GM19025 (cell line): ENCODE measurements around the gene PLXNA4.

Experiments used
- ATAC-seq: cut with Tn5 transposase; IDR thresholded peaks from one replicate; pipeline ENCODE4 v1.9.1; 2021; ENCODE audit warnings: mild to moderate bottlenecking, low read depth, moderate library complexity; ENCODE audit not compliant: unreplicated experiment

PLXNA4 gene

DNA sequence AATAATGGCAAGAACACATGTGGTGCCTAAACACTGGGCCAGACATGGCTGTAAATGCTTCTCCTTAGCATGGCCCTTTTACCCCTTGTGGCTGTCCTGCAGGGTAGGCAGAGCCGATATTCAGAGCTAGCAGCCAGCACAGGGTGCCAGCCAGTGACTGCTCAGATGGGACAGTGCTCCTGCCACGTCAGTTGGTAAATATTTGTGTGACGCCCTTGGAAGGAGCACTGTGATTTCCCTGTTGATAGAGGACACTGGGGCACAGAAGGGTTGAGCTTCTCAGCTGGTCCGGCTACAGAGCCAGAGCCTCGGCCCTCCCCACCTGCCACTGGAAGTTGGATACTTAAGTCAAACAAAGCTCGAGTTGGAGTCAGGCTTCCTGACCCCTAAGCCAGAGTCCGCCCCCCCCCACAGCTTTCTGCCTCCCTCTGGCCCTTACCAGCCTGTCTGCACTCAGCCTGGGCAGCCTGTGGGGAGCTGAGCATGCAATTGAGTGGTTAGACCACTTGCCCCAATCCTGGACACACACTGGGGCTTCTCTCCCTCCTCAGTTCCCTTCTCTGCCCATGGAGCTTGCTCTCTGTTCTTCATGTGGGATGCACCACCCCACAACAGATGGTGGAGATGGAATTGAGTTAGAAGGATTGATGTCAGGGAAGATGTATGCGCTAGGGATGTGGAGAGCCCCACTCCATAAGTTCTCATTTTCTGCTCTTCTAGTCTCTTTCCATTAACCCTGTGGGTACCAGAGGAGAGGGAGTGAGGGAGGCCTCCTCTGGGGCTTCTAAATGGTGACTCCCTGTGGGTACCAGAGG is 350.8 kb downstream of the PLXNA4 start:
- no peak for ATAC-seq

DNA sequence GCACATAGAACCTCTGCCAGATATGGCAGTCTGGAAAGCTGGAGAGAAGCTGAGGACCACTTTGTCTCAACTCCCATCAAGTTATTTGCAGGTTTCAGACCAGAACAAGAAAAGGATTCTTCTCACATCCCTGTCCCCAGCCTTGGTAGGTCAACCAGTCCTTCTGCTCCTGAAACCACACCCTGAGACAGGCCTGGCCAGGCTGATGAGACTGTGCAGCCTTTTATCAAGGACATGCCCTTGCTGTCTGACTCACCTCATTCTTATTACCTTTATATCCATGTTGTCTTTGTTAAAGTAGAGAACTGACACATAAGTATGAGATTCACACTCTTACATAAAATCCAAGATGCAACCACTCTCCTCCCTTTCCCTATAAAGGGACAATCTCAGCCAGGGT is 354.9 kb downstream of the PLXNA4 start:
- no peak for ATAC-seq

DNA sequence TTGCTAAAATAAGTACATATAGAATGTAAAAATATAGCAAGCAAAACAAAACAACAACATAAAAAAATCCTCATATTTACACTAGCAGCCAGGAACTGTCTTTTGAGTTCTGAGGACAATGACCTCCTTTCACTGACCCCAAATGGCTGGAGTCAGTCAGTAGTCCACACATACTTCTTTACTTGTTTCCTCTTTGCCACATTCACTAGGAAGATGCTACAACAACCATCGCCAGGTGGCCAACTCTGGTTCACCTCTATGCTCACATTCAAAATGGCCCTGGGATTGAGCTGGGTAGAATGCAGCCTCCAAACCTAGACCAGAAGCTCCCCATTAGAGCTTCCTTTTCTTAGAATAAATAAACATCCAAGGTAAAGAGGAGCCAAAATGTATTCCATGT is 356.2 kb downstream of the PLXNA4 start:
- no peak for ATAC-seq

DNA sequence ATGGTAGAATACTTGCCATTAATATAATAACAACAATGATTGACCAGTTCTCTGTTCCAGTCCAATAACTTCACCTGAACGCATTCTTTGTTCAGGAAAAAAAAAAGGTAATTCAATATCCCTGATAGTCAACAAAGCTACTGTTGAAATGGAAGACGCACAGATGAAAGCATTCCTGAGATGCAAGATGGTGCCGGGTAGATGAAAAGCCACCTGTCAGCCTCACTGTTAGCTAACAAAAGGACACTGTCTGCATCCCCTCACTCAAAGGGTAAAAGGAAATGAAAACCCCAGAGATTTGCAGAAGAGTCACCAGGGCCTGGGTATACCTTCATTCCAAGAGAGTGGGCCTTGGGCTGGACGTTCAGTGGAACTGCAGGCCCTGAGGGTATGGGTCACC is 357.4 kb downstream of the PLXNA4 start:
- ATAC-seq, result no peak

DNA sequence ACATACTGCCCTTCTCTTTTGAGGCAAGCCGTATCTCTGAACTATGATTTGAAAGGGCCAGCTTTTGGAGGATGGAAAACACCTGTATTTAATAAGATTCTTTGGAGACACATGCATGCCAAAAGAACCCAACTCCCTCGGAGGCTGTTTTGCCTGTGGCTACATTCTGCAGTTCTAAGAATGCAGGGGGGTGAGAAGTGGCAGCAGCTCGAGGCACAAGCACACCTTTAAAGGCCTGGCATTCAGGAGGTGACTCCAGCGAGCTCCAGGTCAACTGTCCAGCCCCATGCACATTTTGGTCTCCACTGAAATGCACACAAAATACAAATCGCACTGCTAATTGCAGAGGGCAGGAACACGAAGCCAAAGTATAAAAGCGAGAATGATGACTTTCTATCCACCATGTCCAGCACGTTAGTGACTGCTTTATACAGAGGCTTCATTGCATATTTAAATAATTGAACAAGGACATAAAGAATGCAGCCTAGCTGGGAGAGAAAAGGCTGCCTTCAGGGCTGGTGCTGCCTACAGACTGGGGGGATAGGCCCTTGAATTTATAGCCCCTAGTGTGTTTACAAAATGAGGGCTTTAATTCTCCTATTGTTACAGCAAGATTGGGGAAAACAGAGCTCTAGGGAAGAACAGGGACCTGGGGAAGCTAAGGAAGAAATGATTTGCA is 359.3 kb downstream of the PLXNA4 start:
- no peak for ATAC-seq

DNA sequence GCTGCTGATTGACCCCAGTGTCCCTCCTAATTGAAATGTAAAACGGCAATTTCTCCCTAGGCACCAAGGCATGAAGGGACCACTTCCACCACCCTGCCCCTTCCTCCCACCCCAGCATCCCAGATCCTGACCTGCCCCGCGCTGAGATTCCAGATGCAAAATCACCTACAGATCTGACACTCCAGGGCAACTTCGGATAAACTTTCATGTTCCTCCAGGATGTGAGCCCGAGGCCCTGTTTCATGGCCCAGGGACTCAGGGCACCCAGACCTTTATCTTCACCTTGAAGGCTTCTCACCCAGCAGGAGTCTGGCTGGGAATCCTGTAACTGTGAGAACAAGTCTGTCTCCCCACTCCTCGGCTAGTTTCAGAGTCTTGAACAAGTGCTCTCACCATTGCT is 361.8 kb downstream of the PLXNA4 start:
- no peak for ATAC-seq

DNA sequence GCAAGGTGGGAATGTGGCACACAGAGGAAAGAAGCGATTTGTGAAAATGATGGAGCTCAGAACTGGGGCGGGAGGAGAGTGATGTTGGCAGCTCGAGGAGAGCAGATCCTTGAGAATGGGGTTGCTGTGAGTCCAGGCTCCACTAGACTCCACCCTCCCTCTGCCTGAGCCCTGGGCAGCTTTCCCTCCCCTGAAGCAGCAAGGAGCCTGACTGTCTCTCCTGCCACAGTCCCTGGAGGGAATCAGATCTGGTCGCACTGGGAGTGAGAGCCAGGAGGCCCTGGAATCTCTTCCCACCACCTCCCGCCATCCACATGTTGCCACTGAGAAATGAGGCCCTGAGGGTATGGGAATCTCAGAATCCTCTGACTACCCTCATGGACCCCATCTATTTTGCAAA is 362.7 kb downstream of the PLXNA4 start:
- no peak for ATAC-seq

DNA sequence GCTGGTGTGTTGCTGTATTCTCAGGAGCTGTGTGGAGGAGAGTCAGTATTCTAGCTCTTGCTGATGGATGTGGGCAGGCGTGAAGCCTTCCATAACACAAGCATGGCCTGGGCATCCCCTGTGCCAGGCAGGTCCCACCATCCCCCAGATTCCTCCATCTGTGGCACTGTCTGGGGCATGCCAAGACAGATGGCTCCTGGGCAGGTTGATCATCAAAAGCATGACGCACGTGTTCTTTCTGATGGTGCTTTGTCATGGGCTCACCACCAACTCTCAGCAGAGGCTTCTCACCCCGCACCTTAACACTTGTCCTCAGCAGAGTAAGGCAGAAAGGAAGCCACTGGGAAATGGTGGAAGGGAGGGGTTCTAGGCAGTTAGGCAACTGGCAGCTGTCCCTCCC is 364.3 kb downstream of the PLXNA4 start:
- ATAC-seq, result no peak

DNA sequence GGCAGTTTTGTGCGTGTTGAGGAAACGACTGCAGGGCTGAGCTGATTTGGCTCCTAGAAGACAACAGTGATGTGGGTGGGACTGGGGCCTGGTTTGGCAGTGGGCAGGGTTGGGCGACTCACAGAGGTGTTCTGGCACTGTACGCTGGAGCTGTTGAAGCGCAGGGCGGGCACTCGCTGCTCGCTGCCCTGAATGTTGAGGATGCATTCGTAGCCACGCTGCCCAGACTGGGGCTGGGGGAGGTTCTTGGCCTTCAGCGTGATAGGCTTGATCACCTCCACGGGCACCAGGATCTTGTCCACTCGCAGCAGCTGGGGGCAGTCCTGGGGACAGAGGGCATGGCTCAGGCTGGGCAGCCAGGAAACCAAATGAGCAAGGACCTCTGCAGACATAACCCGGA is 365.4 kb downstream of the PLXNA4 start:
- no peak for ATAC-seq

DNA sequence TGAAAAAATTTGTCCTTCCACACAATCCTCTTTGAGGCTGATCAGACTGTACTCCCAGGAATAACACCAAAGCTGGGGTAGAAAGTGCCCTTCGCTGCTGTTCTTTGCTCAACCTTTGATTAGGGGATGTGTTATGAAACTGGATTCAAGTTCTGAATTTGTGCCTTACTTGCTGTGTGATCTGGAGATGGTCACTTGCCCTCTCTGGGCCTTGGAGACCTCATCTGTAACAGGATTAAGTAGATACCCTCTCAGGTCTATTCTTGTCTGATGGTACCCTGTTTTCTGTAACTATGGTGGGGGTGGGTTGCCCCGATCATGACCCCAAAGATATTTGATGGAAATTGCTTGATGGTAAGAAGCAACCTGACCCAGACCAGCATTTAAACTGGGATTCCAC is 368.5 kb downstream of the PLXNA4 start:
- no peak for ATAC-seq

DNA sequence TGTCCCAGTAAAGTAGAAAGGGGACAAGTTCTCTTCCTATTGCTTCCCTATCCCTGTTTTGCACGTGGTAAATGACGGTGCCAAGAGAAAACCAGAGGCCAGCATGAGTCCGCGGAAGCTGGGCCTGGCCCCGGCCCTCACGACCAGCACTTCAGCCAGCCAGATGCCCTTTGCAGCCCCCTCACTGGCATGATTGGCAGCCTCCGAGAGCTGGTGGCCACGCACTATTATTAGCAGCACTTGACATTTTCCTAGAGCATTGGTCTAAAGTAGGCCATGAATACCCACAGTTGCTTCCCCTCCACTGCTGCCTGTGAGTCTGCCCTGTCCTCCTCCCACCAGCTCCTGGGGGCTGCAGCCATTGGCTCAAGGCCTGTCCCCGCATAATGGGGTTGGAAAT is 369.1 kb downstream of the PLXNA4 start:
- ATAC-seq, result no peak

DNA sequence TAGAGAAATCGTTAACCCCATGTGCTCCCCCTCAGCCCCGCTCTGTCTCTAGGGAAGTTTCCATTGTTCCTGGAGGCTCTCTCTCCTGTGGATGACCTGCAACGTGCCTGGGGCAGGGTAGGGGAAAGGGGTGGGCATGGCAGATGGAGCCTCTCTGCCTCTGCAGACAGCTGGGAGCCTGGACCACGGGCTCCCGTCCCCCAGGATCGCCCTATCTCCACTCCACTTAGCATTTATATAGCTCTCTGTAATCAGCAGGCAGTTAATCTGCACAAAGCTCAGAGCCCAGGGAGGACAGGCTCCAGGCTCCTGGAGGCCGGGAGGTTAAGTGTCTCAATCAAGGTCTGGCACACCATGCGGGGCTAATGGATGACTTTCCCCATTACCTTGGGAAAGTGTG is 369.7 kb downstream of the PLXNA4 start:
- no peak for ATAC-seq

DNA sequence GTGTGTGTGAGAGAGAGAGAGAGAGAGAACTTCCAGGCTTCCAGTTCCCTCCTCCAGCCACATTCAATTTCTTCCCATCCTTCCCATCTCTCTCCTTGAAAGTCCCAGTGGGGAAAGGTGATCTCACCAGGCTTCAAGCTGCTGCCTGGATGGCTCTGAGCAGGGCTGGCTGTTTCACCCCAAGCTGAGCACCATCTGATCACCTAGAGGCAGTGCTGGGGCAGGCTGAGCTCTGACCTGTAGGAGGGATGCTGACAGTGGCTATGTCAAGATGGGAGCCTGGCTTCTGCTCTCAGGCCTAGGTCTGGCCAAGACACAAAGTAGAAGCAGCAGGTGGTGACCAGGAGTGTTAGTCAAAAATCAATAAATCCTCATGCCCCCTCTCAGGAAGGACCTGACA is 370.8 kb downstream of the PLXNA4 start:
- ATAC-seq, result no peak

DNA sequence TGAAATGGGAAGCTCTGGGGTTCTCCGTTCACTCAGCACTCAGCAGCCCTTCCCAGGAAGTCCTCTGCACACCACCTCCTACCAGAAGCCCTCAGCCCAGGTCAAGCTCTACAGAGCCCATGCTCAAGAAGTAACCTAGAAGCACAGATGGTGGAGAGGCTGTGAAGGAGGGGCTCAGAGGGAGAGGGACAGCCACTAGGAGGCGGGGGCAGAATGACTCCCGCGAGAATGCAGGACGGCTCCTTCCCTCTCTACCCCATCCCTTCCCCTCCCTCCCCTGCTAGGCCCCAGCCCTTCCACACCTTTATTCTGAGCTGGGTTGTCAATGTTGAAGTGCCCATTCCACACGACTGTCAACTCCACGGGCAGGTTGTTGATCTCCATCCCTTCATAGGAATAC is 373.2 kb downstream of the PLXNA4 start:
- no peak for ATAC-seq

DNA sequence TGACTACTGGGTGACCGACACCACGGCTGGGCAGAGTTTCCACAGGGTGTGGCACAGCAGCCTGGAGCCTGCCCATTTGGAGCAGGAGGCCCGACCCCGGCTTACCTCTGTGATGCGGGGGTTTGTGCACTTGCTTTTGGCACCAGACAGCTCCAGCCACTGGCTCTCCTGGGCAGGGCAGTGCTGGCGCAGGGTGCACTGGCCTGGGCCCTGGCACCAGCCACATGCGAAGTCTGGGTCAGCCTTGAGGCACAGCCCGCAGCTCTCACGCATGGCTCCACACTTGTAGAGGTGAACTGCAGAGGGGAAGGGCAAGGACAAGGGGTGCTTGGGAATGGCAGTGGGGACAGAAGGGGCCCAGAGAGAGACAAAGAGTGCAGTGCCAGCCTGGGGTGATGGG is 373.7 kb downstream of the PLXNA4 start:
- no peak for ATAC-seq

DNA sequence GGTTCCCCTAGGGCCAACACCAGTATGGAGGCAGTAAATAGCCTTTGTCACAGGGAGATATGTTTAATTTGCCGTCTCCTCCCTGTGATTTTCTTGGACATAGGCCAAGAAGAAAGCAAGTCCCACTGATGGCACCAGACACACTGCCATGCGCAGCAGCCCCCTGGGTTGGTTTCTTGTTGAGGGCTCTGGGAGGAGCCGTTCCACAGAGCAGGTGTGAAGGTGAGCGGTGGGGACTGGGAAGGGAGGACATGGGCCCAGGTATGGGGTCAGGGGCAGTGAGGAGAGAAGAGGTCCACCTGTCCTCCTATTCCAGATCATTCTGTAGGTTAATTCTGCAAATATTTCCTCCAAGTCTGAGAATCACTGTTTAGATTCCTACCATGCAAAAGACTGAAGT is 376.1 kb downstream of the PLXNA4 start:
- ATAC-seq, result no peak

DNA sequence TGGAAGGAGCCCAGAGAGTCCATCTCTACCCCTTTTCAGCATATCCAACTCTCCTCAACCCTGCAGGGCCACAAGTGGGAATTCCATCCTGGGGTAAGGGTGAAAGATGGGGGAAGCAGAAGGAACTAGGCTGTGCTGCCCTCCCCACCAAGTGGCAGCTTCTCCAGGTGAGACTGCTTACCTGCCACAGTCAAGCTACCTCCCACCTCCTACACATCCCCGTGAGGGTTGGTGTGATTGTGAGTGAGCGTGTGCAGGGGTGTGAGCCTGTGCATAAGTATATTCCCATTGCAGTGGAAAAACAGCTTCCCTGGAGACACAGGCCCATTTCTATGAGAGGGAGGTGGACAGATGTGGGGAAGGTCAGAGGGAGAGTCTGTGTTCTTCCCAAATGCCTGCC is 376.6 kb downstream of the PLXNA4 start:
- no peak for ATAC-seq

DNA sequence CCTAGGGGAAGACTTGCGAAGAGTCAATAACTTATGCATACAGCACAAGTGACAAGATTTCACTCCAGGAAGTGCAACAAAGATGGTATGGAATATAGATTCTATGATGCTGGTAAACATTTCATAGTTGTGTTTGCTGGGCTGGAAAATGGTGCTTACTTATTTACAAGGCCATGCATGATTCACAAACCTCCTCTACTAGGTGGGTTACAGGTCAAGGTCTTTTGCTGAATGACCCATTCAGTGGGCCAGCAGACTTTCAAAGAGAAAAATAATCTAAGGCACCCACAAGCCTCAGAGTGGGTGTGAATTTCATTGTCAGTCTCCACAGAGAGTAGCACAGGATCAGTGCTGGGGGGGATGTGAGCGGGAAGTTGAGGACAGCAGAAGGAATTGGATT is 378.5 kb downstream of the PLXNA4 start:
- no peak for ATAC-seq

DNA sequence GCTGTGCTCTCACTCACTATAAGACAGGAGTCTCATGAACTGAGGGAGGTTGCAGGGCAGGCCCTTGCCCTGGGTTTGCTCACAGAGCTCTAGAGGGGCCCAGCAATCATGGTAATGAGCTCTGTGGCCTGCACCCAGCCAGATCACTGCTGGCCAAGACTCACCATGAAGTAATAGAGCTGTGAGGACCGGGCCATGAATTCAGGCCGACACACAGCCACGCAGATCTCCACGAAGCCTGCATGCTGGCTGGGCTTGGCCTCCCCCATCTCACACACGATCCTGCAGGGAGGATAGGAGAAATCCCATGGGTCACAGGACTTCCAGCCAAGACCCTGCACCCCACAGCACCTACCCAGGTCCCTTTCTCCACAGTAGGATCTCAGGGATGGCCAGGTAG is 382.4 kb downstream of the PLXNA4 start:
- ATAC-seq, result no peak

DNA sequence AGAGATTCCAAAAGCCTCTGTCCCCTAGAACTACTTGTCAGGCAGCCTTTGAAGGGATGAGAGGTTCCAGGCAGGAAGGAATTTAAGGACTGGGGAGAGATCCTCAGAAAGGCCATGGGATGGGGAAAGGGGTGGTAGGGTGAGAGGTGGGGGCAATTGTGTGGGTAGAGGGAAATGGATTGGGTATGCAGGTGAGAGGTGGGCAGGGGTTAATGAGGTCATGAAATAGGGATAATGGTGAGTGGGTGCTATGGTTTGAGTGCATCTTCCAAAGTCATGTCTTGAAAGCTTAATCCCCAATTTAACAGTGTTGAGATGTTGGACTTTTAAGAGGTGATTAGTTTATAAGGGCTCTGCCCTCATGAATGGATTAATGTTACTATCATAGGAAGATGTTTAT is 383.5 kb downstream of the PLXNA4 start:
- ATAC-seq, result no peak

DNA sequence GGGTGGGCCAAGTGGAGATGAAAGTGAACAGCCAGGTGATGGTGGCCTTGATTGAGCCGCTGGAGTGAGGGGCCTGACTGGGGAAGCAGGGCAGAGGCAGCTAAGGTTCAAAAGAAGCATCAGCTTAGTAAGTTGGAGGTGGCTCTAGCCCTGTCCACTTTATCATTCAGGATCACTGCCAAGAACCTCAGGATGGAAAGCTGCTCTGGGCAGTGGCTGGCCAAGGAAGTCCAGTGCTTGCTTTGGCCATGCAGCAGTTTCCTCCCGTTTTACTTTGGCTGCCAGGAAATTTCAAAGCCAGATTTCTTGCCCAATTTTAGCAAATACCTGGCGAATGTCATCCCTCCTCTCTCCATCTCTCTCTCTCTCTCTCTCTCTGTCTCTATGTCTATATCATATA is 384.9 kb downstream of the PLXNA4 start:
- no peak for ATAC-seq

DNA sequence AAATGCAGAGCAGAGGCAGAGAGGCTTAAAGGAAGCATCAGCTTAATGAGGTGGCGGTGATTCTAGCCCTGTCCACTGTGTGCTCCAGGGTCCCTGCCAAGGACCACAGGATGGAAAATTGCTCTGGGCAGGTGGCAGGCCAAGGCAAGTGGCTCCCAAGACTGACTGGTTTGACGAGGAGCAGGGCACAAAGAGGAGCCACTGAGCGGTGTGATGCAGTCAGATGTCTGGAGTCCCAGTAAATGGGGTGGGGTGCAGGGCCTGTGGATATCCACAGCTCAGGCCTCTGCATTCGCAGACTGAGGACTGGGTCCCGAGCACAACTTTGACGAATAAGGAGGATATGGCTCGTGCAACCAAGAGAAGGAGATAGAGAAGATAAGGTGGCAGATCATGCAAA is 385.6 kb downstream of the PLXNA4 start:
- no peak for ATAC-seq
